CD8-positive, alpha-beta memory T cell (primary cell): ENCODE measurements around the gene DUS2. TPM values are rescaled to one million over a fixed set of nuclear protein-coding genes. Genes with fewer than 3 reads are reported as not detected.

ENCODE experiments used
- CTCF ChIA-PET: fragments of 350-600 bp; sonication (Branson Sonifier 250); formaldehyde crosslinking; loops from one replicate; lab custom pipeline; 2021; ENCODE audit warnings: antibody characterized with exemption; lab: Charles Lee
- POLR2A ChIA-PET: fragments of 350-600 bp; sonication (Branson Sonifier 250); formaldehyde crosslinking; loops from one replicate; lab custom pipeline; 2021; ENCODE audit warnings: antibody characterized with exemption; lab: Charles Lee
- DNase-seq, 5 donors: peaks; one replicate each; pipeline versions ENCODE4 v3.0.0 to v3.0.0-alpha.2; 2020 to 2022; ENCODE audit warnings: mixed read lengths in 1 of 5
- H3K27ac ChIP-seq: one replicate; pipeline ENCODE4 v1.7.0; 2013; ENCODE audit warnings: low read depth, mild to moderate bottlenecking, low read length, moderate library complexity
- H3K27me3 ChIP-seq: 2 replicates; pipeline ENCODE4 v1.7.0; 2013; ENCODE audit warnings: low read length, mild to moderate bottlenecking; ENCODE audit not compliant: insufficient read depth, poor library complexity, severe bottlenecking
- H3K36me3 ChIP-seq: 2 replicates; pipeline ENCODE4 v1.7.0; 2013; ENCODE audit warnings: mild to moderate bottlenecking, low read length, moderate library complexity; ENCODE audit not compliant: insufficient read depth
- H3K4me1 ChIP-seq: 2 replicates; pipeline ENCODE4 v1.7.0; 2013; ENCODE audit warnings: mild to moderate bottlenecking, low read length, moderate library complexity; ENCODE audit not compliant: insufficient read depth
- H3K4me3 ChIP-seq: 2 replicates; pipeline ENCODE4 v1.7.0; 2013; ENCODE audit warnings: mild to moderate bottlenecking, low read length
- H3K9me3 ChIP-seq: 2 replicates; pipeline ENCODE4 v1.7.0; 2013; ENCODE audit warnings: mild to moderate bottlenecking, low read length
- H3K27ac Mint-ChIP-seq, 8 donors: one replicate each; pipeline ENCODE4 v1.8.0; 2020 to 2021; ENCODE audit warnings: mixed read lengths in 8 of 8, mild to moderate bottlenecking in 6 of 8, inconsistent platforms in 3 of 8, moderate library complexity in 3 of 8
- H3K27me3 Mint-ChIP-seq, 2 donors: one replicate each; pipeline ENCODE4 v1.8.0; 2020 to 2021; ENCODE audit warnings: mixed read lengths in 2 of 2, mild to moderate bottlenecking in 1 of 2, moderate library complexity in 1 of 2
- H3K36me3 Mint-ChIP-seq, 3 donors: one replicate each; pipeline ENCODE4 v1.8.0; 2020 to 2021; ENCODE audit warnings: mixed read lengths in 3 of 3, inconsistent platforms in 1 of 3, mild to moderate bottlenecking in 1 of 3
- H3K4me1 Mint-ChIP-seq, 3 donors: one replicate each; pipeline ENCODE4 v1.8.0; 2020 to 2021; ENCODE audit warnings: mixed read lengths in 3 of 3, inconsistent platforms in 1 of 3, mild to moderate bottlenecking in 1 of 3
- H3K4me3 Mint-ChIP-seq, 7 donors: one replicate each; pipeline ENCODE4 v1.8.0; 2020 to 2021; ENCODE audit warnings: mixed read lengths in 7 of 7, mild to moderate bottlenecking in 6 of 7, moderate library complexity in 4 of 7, inconsistent platforms in 2 of 7
- H3K9me3 Mint-ChIP-seq, 5 donors: one replicate each; pipeline ENCODE4 v1.8.0; 2020 to 2022; ENCODE audit warnings: mixed read lengths in 5 of 5, mild to moderate bottlenecking in 3 of 5, moderate library complexity in 2 of 5, inconsistent platforms in 1 of 5
- polyA plus RNA-seq: library from polyadenylated mRNA; unstranded; fragments of 300-500 nt; fragmentation: Illumina TruSeq; gene quantifications from one replicate; pipeline ENCODE4 v1.2.3, GENCODE V29; 2021
- total RNA-seq, 2 experiments: library from RNA; stranded (reverse); gene quantifications; one replicate each; pipeline ENCODE4 v1.2.3, GENCODE V29; 2021

DUS2 gene
- total and polyA plus RNA-seq, 3 experiments from 2014 or later = 15.3 to 32.2 (median 31.3) TPM

DNA sequence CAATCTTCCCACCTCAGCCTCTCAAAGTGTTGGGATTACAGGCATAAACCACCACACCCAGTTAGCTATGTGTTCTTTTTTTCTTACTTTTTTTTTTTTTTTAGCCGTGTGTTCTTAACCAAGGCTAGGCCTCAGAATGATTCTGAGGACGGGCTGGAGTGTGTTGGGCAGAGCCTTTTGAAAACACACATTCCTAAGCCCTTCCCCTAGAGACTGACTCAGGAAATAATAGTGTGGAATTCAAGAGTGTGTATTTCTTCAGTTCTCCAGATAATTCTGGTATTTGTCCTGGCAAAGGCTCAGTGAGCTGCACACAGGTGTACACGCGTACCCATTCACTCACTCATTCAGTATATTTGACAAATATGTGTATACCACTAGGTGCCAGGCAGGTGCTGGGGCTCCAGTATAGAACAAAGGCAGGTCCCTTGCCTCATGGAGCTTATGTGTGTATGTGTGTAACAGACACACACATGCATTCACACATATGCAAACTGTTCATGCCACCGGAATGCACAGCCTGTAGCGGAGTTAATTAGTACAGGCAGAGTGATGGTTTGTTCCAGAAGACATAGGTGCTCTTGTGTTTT lies 42.7 kb downstream of the DUS2 start:
- POLR2A ChIA-PET = interaction anchor here (0.6 kb wide), 1 partner anchor 85 kb away, joined by 7 read pairs; no protein-coding TSS in a partner anchor
- peaks cover 0 to 17% (median 4%) of the 10 kb centered on the region in 3 donors for H3K36me3 Mint-ChIP-seq
- no peaks in the 10 kb centered on the region for H3K9me3 ChIP-seq
- H3K4me3 ChIP-seq = no peak overlapping the region
- DNase-seq = no peak
- H3K4me3 Mint-ChIP-seq = no peak overlapping the region
- H3K27ac Mint-ChIP-seq = peak overlapping the region; percentile 29 to 93 (median 68)
- no peak overlapping the region for H3K27ac ChIP-seq
- peaks cover 80 to 92% (median 91%) of the 10 kb centered on the region in 3 donors for H3K4me1 Mint-ChIP-seq
- H3K27me3 Mint-ChIP-seq = no peaks in the 10 kb centered on the region
- CTCF ChIA-PET = interaction anchor here (0.7 to 9.9 kb wide), 13 partner anchors 11 to 249 kb away, joined by 3 to 91 read pairs (median 6); partner anchors contain the start of genes DDX28, DUS2, NFATC3 and NRN1L
- peaks cover 84% of the 10 kb centered on the region for H3K4me1 ChIP-seq
- no peaks in the 10 kb centered on the region for H3K27me3 ChIP-seq
- H3K36me3 ChIP-seq = no peaks in the 10 kb centered on the region
- H3K9me3 Mint-ChIP-seq = no peaks in the 10 kb centered on the region

- peaks cover 84% of the 10 kb centered on the region for H3K4me1 ChIP-seq
- H3K4me3 ChIP-seq = no peak overlapping the region
- Mint-ChIP-seq H3K9me3 (no peaks in the 10 kb centered on the region), H3K27ac (peak overlapping the region in 6 of 8 donors; percentile 21 to 84 (median 68)), H3K27me3 (no peaks in the 10 kb centered on the region), H3K4me3 (no peak overlapping the region), H3K36me3 (peaks cover 0 to 13% (median 0%) of the 10 kb centered on the region in 3 donors), H3K4me1 (peaks cover 80 to 92% (median 91%) of the 10 kb centered on the region in 3 donors)
- H3K9me3 ChIP-seq = no peaks in the 10 kb centered on the region
- no peaks in the 10 kb centered on the region for H3K36me3 ChIP-seq
- DNase-seq = no peak
- ChIA-PET CTCF (interaction anchor here (0.6 to 9.9 kb wide), 4 partner anchors 10 to 95 kb away, joined by 3 to 91 read pairs (median 46); partner anchors contain the start of gene NFATC3), POLR2A (no interaction called here)
- H3K27me3 ChIP-seq = no peaks in the 10 kb centered on the region
- H3K27ac ChIP-seq = no peak overlapping the region
These were observed 43.7 kb downstream of the DUS2 start for GRCh38 chr16:68066763-68067162.

- Mint-ChIP-seq H3K27ac (peak overlapping the region in 4 of 8 donors; percentile 29 to 91 (median 45)), H3K4me3 (peak overlapping the region in 2 of 7 donors; percentile 26 to 70), H3K9me3 (no peaks in the 10 kb centered on the region), H3K27me3 (no peaks in the 10 kb centered on the region), H3K36me3 (peaks cover 0 to 18% (median 0%) of the 10 kb centered on the region in 3 donors), H3K4me1 (peaks cover 81 to 89% (median 87%) of the 10 kb centered on the region in 3 donors)
- Histone ChIP-seq H3K36me3 (no peaks in the 10 kb centered on the region), H3K4me3 (no peak overlapping the region), H3K4me1 (peaks cover 79% of the 10 kb centered on the region), H3K27me3 (no peaks in the 10 kb centered on the region), H3K27ac (no peak overlapping the region), H3K9me3 (no peaks in the 10 kb centered on the region)
- DNase-seq = no peak
- ChIA-PET POLR2A (interaction anchor here (1.0 to 3.3 kb wide), 3 partner anchors 11 to 507 kb away, joined by 3 to 18 read pairs (median 13); partner anchors contain the start of gene NFATC3), CTCF (interaction anchor here (1.0 to 9.9 kb wide), 5 partner anchors 8 to 164 kb away, joined by 3 to 111 read pairs (median 16); partner anchors contain the start of gene NFATC3)
These were observed 45.8 kb downstream of the DUS2 start for GRCh38 chr16:68068926-68069325.

DNA sequence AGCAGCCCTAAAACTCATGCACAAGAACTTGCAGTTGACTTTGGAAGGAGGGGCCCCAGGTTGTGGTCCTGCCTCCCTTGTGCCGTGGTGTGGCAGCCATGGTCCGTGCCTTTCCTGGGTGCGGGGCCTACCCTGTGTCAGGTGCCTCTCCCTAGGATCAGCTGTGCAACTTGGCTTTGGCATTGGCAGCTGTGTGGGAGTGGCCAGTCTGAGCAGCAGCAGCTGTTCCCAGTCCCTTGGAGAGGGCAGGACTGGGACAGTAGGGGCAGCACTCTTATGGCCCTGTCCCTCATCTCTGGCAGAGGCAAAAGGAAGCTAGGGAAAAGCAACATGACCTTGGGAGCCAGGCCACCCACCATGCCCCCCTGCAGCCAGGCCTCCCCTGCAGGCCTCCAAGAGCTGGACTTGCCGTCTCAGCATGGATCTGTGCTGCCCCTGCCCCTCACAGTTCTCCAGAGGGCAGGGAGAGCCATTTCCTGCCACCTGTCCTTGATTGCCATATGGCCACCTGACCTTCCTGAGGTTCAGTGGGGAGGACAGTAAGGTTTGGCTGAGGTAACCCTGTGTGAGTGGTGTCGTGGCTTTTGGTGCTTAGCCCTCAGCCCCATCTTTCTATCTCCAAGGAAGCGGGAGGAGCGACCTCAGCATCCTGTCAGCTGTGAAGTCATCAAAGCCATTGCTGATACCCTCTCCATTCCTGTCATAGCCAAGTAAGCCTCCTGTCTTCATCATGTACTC lies 46.6 kb downstream of the DUS2 start:
- CTCF ChIA-PET = interaction anchor here (0.7 to 9.9 kb wide), 7 partner anchors 8 to 167 kb away, joined by 3 to 111 read pairs (median 3); partner anchors contain the start of gene NFATC3
- Histone ChIP-seq H3K36me3 (no peaks in the 10 kb centered on the region), H3K27ac (no peak overlapping the region), H3K4me3 (peak overlapping the region; percentile 6), H3K9me3 (no peaks in the 10 kb centered on the region), H3K27me3 (no peaks in the 10 kb centered on the region), H3K4me1 (peaks cover 79% of the 10 kb centered on the region)
- H3K27me3 Mint-ChIP-seq = no peaks in the 10 kb centered on the region
- H3K4me1 Mint-ChIP-seq = peaks cover 81 to 89% (median 87%) of the 10 kb centered on the region in 3 donors
- peak in 2 of 5 donors; percentile 48 to 65 for DNase-seq
- POLR2A ChIA-PET = interaction anchor here (1.0 to 3.3 kb wide), 3 partner anchors 10 to 508 kb away, joined by 3 to 18 read pairs (median 13); partner anchors contain the start of gene NFATC3
- H3K27ac Mint-ChIP-seq = peak overlapping the region; percentile 85 to 98 (median 91)
- no peaks in the 10 kb centered on the region for H3K9me3 Mint-ChIP-seq
- H3K4me3 Mint-ChIP-seq = peak overlapping the region in 6 of 7 donors; percentile 24 to 77 (median 65)
- peaks cover 3 to 24% (median 3%) of the 10 kb centered on the region in 3 donors for H3K36me3 Mint-ChIP-seq

- Histone ChIP-seq H3K27ac (no peak overlapping the region), H3K9me3 (no peaks in the 10 kb centered on the region), H3K4me1 (peaks cover 79% of the 10 kb centered on the region), H3K27me3 (no peaks in the 10 kb centered on the region), H3K4me3 (peak overlapping the region; percentile 6), H3K36me3 (no peaks in the 10 kb centered on the region)
- peak overlapping the region; percentile 85 to 98 (median 91) for H3K27ac Mint-ChIP-seq
- H3K4me3 Mint-ChIP-seq = peak overlapping the region in 6 of 7 donors; percentile 24 to 77 (median 65)
- no peaks in the 10 kb centered on the region for H3K27me3 Mint-ChIP-seq
- DNase-seq = no peak
- H3K4me1 Mint-ChIP-seq = peaks cover 81 to 89% (median 87%) of the 10 kb centered on the region in 3 donors
- POLR2A ChIA-PET = interaction anchor here (2.0 to 3.3 kb wide), 2 partner anchors 9 to 15 kb away, joined by 13 to 18 read pairs; partner anchors contain the start of gene NFATC3
- CTCF ChIA-PET = interaction anchor here (1.1 to 9.9 kb wide), 8 partner anchors 7 to 167 kb away, joined by 3 to 111 read pairs (median 8); partner anchors contain the start of gene NFATC3
- H3K9me3 Mint-ChIP-seq = no peaks in the 10 kb centered on the region
- H3K36me3 Mint-ChIP-seq = peaks cover 3 to 25% (median 4%) of the 10 kb centered on the region in 3 donors
These were observed 47.2 kb downstream of the DUS2 start for GRCh38 chr16:68070249-68070730.

DNA sequence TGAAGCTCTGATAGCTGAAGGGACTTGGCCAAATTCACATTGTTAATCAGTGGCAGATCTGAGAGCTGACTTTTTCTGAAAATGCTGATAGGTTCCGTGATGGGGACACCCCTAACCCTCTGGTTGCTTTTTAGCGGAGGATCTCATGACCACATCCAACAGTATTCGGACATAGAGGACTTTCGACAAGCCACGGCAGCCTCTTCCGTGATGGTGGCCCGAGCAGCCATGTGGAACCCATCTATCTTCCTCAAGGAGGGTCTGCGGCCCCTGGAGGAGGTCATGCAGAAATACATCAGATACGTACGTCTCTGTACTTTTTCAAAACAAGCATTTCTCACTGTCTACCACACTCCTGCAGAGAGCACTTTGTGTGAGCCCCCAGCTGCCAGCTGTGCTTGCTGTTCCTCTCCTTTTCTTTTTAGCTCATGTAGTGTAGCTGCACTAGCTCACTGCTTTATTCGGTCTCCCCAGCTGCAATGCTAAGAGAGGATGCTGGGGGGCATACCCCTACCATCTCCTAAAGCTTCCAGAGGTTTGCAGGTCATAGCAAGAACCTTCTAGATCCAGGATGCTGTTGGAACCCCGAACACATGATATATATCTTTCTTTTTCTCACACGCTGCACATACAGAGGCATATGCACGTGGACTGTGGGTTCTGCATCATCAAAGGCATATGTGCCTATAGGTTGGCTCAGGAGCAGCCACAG lies 47.9 kb downstream of the DUS2 start:
- H3K36me3 ChIP-seq = no peaks in the 10 kb centered on the region
- peak overlapping the region; percentile 14 to 85 (median 69) for H3K4me3 Mint-ChIP-seq
- H3K4me1 ChIP-seq = peaks cover 79% of the 10 kb centered on the region
- no peak overlapping the region for H3K4me3 ChIP-seq
- H3K36me3 Mint-ChIP-seq = peaks cover 3 to 27% (median 4%) of the 10 kb centered on the region in 3 donors
- H3K27me3 Mint-ChIP-seq = no peaks in the 10 kb centered on the region
- peaks cover 81 to 89% (median 87%) of the 10 kb centered on the region in 3 donors for H3K4me1 Mint-ChIP-seq
- CTCF ChIA-PET = interaction anchor here (0.9 to 9.9 kb wide), 10 partner anchors 6 to 189 kb away, joined by 3 to 111 read pairs (median 6); partner anchors contain the start of gene NFATC3
- POLR2A ChIA-PET = interaction anchor here (0.6 to 3.3 kb wide), 5 partner anchors 9 to 1177 kb away, joined by 3 to 18 read pairs (median 4); partner anchors contain the start of gene NFATC3
- H3K27me3 ChIP-seq = no peaks in the 10 kb centered on the region
- H3K9me3 Mint-ChIP-seq = no peaks in the 10 kb centered on the region
- no peaks in the 10 kb centered on the region for H3K9me3 ChIP-seq
- DNase-seq = no peak
- H3K27ac Mint-ChIP-seq = peak overlapping the region; percentile 85 to 98 (median 91)
- no peak overlapping the region for H3K27ac ChIP-seq

- Histone ChIP-seq H3K9me3 (no peaks in the 10 kb centered on the region), H3K36me3 (no peaks in the 10 kb centered on the region), H3K4me3 (no peak overlapping the region), H3K27ac (no peak overlapping the region), H3K4me1 (peaks cover 78% of the 10 kb centered on the region), H3K27me3 (no peaks in the 10 kb centered on the region)
- H3K9me3 Mint-ChIP-seq = no peaks in the 10 kb centered on the region
- H3K4me3 Mint-ChIP-seq = peak overlapping the region; percentile 14 to 85 (median 69)
- POLR2A ChIA-PET = interaction anchor here (0.5 to 3.3 kb wide), 6 partner anchors 8 to 1177 kb away, joined by 3 to 18 read pairs (median 5); partner anchors contain the start of gene NFATC3
- H3K27ac Mint-ChIP-seq = peak overlapping the region; percentile 79 to 98 (median 90)
- no peaks in the 10 kb centered on the region for H3K27me3 Mint-ChIP-seq
- DNase-seq = no peak
- H3K36me3 Mint-ChIP-seq = peaks cover 3 to 27% (median 4%) of the 10 kb centered on the region in 3 donors
- CTCF ChIA-PET = interaction anchor here (0.7 to 9.3 kb wide), 9 partner anchors 13 to 257 kb away, joined by 3 to 111 read pairs (median 5); partner anchors contain the start of gene NFATC3
- H3K4me1 Mint-ChIP-seq = peaks cover 81 to 89% (median 87%) of the 10 kb centered on the region in 3 donors
These were observed 48.4 kb downstream of the DUS2 start for GRCh38 chr16:68071518-68071901.
